GM23248 (cell line): ENCODE data around the gene TMEM236.

Experiments used
- EZH2 ChIP-seq: fragments of 200-600 bp; sonication (generic); IDR thresholded peaks from 2 replicates; pipeline ENCODE4 v1.6.1; 2018; ENCODE audit warnings: antibody characterized with exemption, mild to moderate bottlenecking; ENCODE audit not compliant: insufficient read depth, poor library complexity, severe bottlenecking
- EZH2phosphoT487 ChIP-seq: fragments of 200-600 bp; sonication (generic); IDR thresholded peaks from 2 replicates; pipeline ENCODE4 v1.6.1; 2018; ENCODE audit warnings: antibody characterized with exemption, moderate library complexity, mild to moderate bottlenecking, low read depth; ENCODE audit not compliant: insufficient read depth

GRCh38 chr10:17749890-17750289 is 2.1 kb upstream of the TMEM236 start:
- TF ChIP-seq EZH2phosphoT487 (no peak), EZH2 (no peak)
